Activated CD8-positive, alpha-beta T cell treated with anti-CD3 and anti-CD28 coated beads for 36 hours (primary cell): ENCODE data around the gene NFYB. TPM values are rescaled to one million over a fixed set of nuclear protein-coding genes. Genes with fewer than 3 reads are reported as not detected.

Experiments used
- ATAC-seq: fragments of 200-7000 bp; cut with Tn5 transposase; one replicate; pipeline ENCODE4 v1.10.0; 2021; ENCODE audit warnings: mild to moderate bottlenecking, moderate library complexity
- CTCF ChIA-PET: fragments of 350-600 bp; sonication (Branson Sonifier 250); formaldehyde crosslinking; loops from one replicate; lab custom pipeline; 2021; ENCODE audit warnings: antibody characterized with exemption; lab: Charles Lee
- POLR2A ChIA-PET: fragments of 350-600 bp; sonication (Branson Sonifier 250); formaldehyde crosslinking; loops from one replicate; lab custom pipeline; 2021; ENCODE audit warnings: antibody characterized with exemption; lab: Charles Lee
- DNase-seq: peaks from one replicate; pipeline ENCODE4 v3.0.0-alpha.2; 2020
- H3K27ac Mint-ChIP-seq: one replicate; pipeline ENCODE4 v1.8.0; 2021; ENCODE audit warnings: mild to moderate bottlenecking, mixed read lengths
- H3K27me3 Mint-ChIP-seq: one replicate; pipeline ENCODE4 v1.8.0; 2021; ENCODE audit warnings: mixed read lengths
- H3K36me3 Mint-ChIP-seq: one replicate; pipeline ENCODE4 v1.8.0; 2021; ENCODE audit warnings: low read depth, mixed read lengths
- H3K4me1 Mint-ChIP-seq: one replicate; pipeline ENCODE4 v1.8.0; 2021; ENCODE audit warnings: low read depth, mixed read lengths
- H3K4me3 Mint-ChIP-seq: one replicate; pipeline ENCODE4 v1.8.0; 2021; ENCODE audit warnings: mild to moderate bottlenecking, moderate library complexity, mixed read lengths
- H3K9me3 Mint-ChIP-seq: one replicate; pipeline ENCODE4 v1.8.0; 2021; ENCODE audit warnings: mixed read lengths
- intact Hi-C: fragments of 100-400 bp; cut with micrococcal nuclease; formaldehyde crosslinking; loops from one replicate; pipeline ENCODE4 v1.10.0; 2022
- total RNA-seq, 2 experiments: library from RNA; stranded (reverse); gene quantifications; one replicate each; pipeline ENCODE4 v1.2.3, GENCODE V29; 2021
- TF ChIP-seq, protein P1 (sequence below): fragments of 200-600 bp; IDR thresholded peaks from one replicate; pipeline ENCODE4 v1.8.0; 2022; ENCODE audit warnings: antibody characterized with exemption, mild to moderate bottlenecking

The NFYB gene
- total RNA-seq, 2 experiments from 2014 or later = 26.7 to 30.6 TPM

DNA sequence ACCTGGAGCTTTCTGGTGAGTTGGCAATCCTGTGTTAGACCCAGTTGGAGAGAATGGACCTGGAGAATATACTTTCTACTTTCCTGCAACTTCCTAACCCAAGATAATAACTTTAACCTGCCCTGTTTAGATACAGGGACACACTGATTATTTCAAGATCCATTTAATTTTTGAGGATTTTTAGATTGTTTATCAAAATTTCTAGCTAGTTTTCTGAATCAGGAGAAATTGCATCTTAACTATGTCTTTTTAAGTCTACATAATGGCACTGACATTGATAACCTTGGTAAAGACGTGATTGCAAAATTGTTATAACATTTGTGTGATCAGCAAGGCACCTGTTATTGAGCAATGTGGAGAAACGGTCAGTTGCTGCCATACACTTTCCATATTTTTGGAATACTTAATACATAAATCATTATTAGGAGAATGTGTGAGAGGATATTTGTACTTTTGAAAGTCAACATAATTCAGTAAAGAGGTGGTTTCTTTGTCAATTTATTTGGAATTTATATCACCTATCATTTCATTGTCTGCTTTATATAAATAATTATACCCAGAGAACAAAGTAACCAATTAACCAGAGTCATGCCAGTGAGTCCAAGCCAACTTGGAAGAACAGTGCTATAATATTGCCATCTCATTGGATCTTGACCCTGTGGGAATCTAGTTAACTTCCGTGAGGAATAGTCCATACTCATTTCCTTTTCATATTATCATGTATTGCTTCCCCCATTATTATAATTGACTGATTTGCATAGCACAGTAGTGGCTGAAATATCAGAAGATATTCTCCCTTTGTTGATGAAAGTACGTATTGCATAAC is 28.4 kb downstream of the NFYB start:
- Mint-ChIP-seq H3K36me3 (no peaks in the 10 kb centered on the region), H3K27me3 (no peaks in the 10 kb centered on the region), H3K27ac (no peak overlapping the region), H3K9me3 (no peaks in the 10 kb centered on the region), H3K4me1 (peaks cover 11% of the 10 kb centered on the region), H3K4me3 (no peak overlapping the region)
- ATAC-seq = no peak
- no peak for DNase-seq
- POLR2A ChIA-PET = interaction anchor here (1.5 kb wide), 2 partner anchors 28 to 180 kb away, joined by 3 to 6 read pairs; partner anchors contain the start of genes HSP90B1 and NFYB
- CTCF ChIA-PET = interaction anchor here (0.6 to 3.5 kb wide), 63 partner anchors 10 to 338 kb away, joined by 3 to 105 read pairs (median 6); partner anchors contain the start of genes GLT8D2, HCFC2 and TDG
- TF ChIP-seq, protein P1, sequence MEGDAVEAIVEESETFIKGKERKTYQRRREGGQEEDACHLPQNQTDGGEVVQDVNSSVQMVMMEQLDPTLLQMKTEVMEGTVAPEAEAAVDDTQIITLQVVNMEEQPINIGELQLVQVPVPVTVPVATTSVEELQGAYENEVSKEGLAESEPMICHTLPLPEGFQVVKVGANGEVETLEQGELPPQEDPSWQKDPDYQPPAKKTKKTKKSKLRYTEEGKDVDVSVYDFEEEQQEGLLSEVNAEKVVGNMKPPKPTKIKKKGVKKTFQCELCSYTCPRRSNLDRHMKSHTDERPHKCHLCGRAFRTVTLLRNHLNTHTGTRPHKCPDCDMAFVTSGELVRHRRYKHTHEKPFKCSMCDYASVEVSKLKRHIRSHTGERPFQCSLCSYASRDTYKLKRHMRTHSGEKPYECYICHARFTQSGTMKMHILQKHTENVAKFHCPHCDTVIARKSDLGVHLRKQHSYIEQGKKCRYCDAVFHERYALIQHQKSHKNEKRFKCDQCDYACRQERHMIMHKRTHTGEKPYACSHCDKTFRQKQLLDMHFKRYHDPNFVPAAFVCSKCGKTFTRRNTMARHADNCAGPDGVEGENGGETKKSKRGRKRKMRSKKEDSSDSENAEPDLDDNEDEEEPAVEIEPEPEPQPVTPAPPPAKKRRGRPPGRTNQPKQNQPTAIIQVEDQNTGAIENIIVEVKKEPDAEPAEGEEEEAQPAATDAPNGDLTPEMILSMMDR = peak; percentile 42
- intact Hi-C loops = loop anchor here (2.0 kb wide), 2 partner anchors 53 to 231 kb away; no protein-coding TSS in a partner anchor

- peak overlapping the region; percentile 6 for H3K4me3 Mint-ChIP-seq
- H3K27ac Mint-ChIP-seq = peak overlapping the region; percentile 18
- intact Hi-C loops = loop anchor here (2.0 kb wide), 2 partner anchors 52 to 230 kb away; no protein-coding TSS in a partner anchor
- TF ChIP-seq, protein P1 = peak; percentile 82
- CTCF ChIA-PET = interaction anchor here (0.6 to 3.5 kb wide), 70 partner anchors 8 to 338 kb away, joined by 3 to 105 read pairs (median 5); partner anchors contain the start of genes GLT8D2, HCFC2 and TDG
- POLR2A ChIA-PET = interaction anchor here (1.5 kb wide), 2 partner anchors 29 to 179 kb away, joined by 3 to 6 read pairs; partner anchors contain the start of genes HSP90B1 and NFYB
- DNase-seq (peak; percentile 98), ATAC-seq (peak; percentile 97)
- peaks cover 11% of the 10 kb centered on the region for H3K4me1 Mint-ChIP-seq
- H3K27me3 Mint-ChIP-seq = no peaks in the 10 kb centered on the region
- no peaks in the 10 kb centered on the region for H3K9me3 Mint-ChIP-seq
- no peaks in the 10 kb centered on the region for H3K36me3 Mint-ChIP-seq
These were observed 29.1 kb downstream of the NFYB start for GRCh38 chr12:104108755-104109445.

GRCh38 chr12:104106965-104107364 is 31.0 kb downstream of the NFYB start:
- H3K27me3 Mint-ChIP-seq = no peaks in the 10 kb centered on the region
- POLR2A ChIA-PET = no interaction called here
- TF ChIP-seq, protein P1 = no peak
- intact Hi-C loops = no loop called here
- CTCF ChIA-PET = interaction anchor here (0.6 to 3.5 kb wide), 6 partner anchors 22 to 228 kb away, joined by 3 to 105 read pairs (median 21); partner anchors contain the start of gene HCFC2
- no peak overlapping the region for H3K4me3 Mint-ChIP-seq
- H3K4me1 Mint-ChIP-seq = peaks cover 11% of the 10 kb centered on the region
- H3K27ac Mint-ChIP-seq = no peak overlapping the region
- no peaks in the 10 kb centered on the region for H3K9me3 Mint-ChIP-seq
- ATAC-seq = no peak
- H3K36me3 Mint-ChIP-seq = no peaks in the 10 kb centered on the region
- no peak for DNase-seq

- ChIA-PET POLR2A (no interaction called here), CTCF (interaction anchor here (5.9 kb wide), 1 partner anchor 47 kb away, joined by 27 read pairs; no protein-coding TSS in a partner anchor)
- Mint-ChIP-seq H3K9me3 (no peaks in the 10 kb centered on the region), H3K36me3 (no peaks in the 10 kb centered on the region), H3K4me3 (no peak overlapping the region), H3K27me3 (no peaks in the 10 kb centered on the region), H3K4me1 (peaks cover 7% of the 10 kb centered on the region), H3K27ac (no peak overlapping the region)
- no peak for DNase-seq
- ATAC-seq = no peak
- TF ChIP-seq, protein P1 = no peak
- intact Hi-C loops = no loop called here
These were observed 32.5 kb downstream of the NFYB start for GRCh38 chr12:104105461-104105860.
